K562 (cell line): Measurements from ENCODE around the gene CFAP97D1. TPM values are rescaled to one million over a fixed set of nuclear protein-coding genes. Genes with fewer than 3 reads are reported as not detected.
A peak's percentile ranks its signal among the peaks of the same experiment; 100 is the strongest.

Experiments used
- ATAC-seq: fragments of 200-7000 bp; cut with Tn5 transposase; 3 replicates; pipeline ENCODE4 v1.9.1; 2020; ENCODE audit warnings: moderate library complexity
- BruUV-seq: library from RNA; stranded (reverse); fragments of 400-500 nt; replicated peaks from 2 replicates; lab custom pipeline; 2021; lab: Mats Ljungman, UMichigan
- CTCF ChIA-PET: fragments of 300-600 bp; formaldehyde crosslinking; extraction: SDS; loops from one replicate; lab custom pipeline; 2021; ENCODE audit warnings: low intra/inter-chr PET ratio; lab: Yijun Ruan, JAX
- POLR2A ChIA-PET: fragments of 300-600, 350-650 bp; sonication (Branson Sonifier 250); formaldehyde crosslinking; extraction: SDS; loops from one replicate; lab custom pipeline; 2021; ENCODE audit warnings: antibody characterized with exemption, inconsistent platforms; lab: Yijun Ruan, JAX
- DNase-seq, 4 experiments: peaks; one replicate each; pipeline versions ENCODE4 v3.0.0 to v3.0.0-alpha.2; 2011 to 2018; ENCODE audit warnings: low spot score in 3 of 4, mixed read lengths in 3 of 4; ENCODE audit errors: extremely low read depth in 1 of 4
- FAIRE-seq: peaks from 2 replicates; lab custom pipeline; 2011; peaks lifted over from hg19 to GRCh38; lab: Jason Lieb, UNC
- H2AFZ ChIP-seq: 2 replicates; pipeline ENCODE4 v1.6.0; 2011; ENCODE audit warnings: low read depth, low read length, control low read depth, inconsistent platforms
- H3K27ac ChIP-seq: fragments of 200-600 bp; 3 replicates; pipeline ENCODE4 v1.8.0; 2011; ENCODE audit warnings: low read depth, mild to moderate bottlenecking, control low read depth, inconsistent platforms, low read length, moderate library complexity, mixed read lengths; ENCODE audit errors: extremely low read depth
- H3K27me3 ChIP-seq, 2 experiments: fragments of 300-600 bp in 1 of 2; 2 replicates in 1 of 2; 3 replicates in 1 of 2; pipeline versions ENCODE4 v1.6.0 to v1.8.0; 2011; ENCODE audit warnings: inconsistent platforms in 2 of 2, low read length in 2 of 2, mild to moderate bottlenecking in 1 of 2, mixed read lengths in 1 of 2, moderate library complexity in 1 of 2; ENCODE audit not compliant: control insufficient read depth in 2 of 2, insufficient read depth in 2 of 2
- H3K36me3 ChIP-seq: fragments of 300-600 bp; 3 replicates; pipeline ENCODE4 v1.8.0; 2011; ENCODE audit warnings: mild to moderate bottlenecking, low read length, inconsistent platforms; ENCODE audit not compliant: control insufficient read depth, insufficient read depth
- H3K4me1 ChIP-seq, 2 experiments: fragments of 200-600 bp in 1 of 2; replicated peaks in 1 of 2; 2 replicates in 1 of 2; 3 replicates in 1 of 2; pipeline versions ENCODE4 v1.5.1 to v1.8.0; 2011; ENCODE audit warnings: inconsistent platforms in 2 of 2, low read length in 2 of 2, mild to moderate bottlenecking in 1 of 2, mixed read lengths in 1 of 2, moderate library complexity in 1 of 2; ENCODE audit not compliant: control insufficient read depth in 2 of 2, insufficient read depth in 2 of 2
- H3K4me2 ChIP-seq: 2 replicates; pipeline ENCODE4 v1.6.1; 2011; ENCODE audit warnings: low read length, control low read depth, inconsistent platforms, mixed read lengths; ENCODE audit not compliant: insufficient read depth
- H3K4me3 ChIP-seq: fragments of 200-600 bp; sonication (generic), shearing (Covaris generic); 2 replicates; pipeline ENCODE4 v1.5.1; 2016; ENCODE audit warnings: control low read depth, inconsistent platforms
- H3K79me2 ChIP-seq: fragments of 200-600 bp; 3 replicates; pipeline ENCODE4 v1.8.0; 2011; ENCODE audit warnings: low read length, inconsistent platforms; ENCODE audit not compliant: control insufficient read depth, insufficient read depth
- H3K9ac ChIP-seq, 2 experiments: 2 replicates each; pipeline versions ENCODE4 v1.6.0 to v1.6.1; 2011; ENCODE audit warnings: low read depth in 2 of 2, low read length in 2 of 2, control low read depth in 1 of 2, inconsistent platforms in 1 of 2, mild to moderate bottlenecking in 1 of 2, mixed read lengths in 1 of 2; ENCODE audit not compliant: insufficient read depth in 1 of 2
- H3K9me1 ChIP-seq: one replicate; pipeline ENCODE4 v1.6.0; 2011; ENCODE audit warnings: inconsistent platforms, mild to moderate bottlenecking, low read length, moderate library complexity; ENCODE audit not compliant: control insufficient read depth, insufficient read depth
- H3K9me3 ChIP-seq: replicated peaks from 2 replicates; pipeline ENCODE4 v1.5.1; 2011; ENCODE audit warnings: low read depth, low read length, inconsistent platforms; ENCODE audit not compliant: control insufficient read depth, insufficient read depth
- H4K20me1 ChIP-seq: replicated peaks from 2 replicates; pipeline ENCODE4 v1.6.1; 2011; ENCODE audit warnings: low read length, inconsistent platforms, mixed read lengths; ENCODE audit not compliant: control insufficient read depth, insufficient read depth
- BHLHE40 ChIP-seq: IDR thresholded peaks from 2 replicates; pipeline ENCODE4 v1.6.1; 2011; ENCODE audit warnings: low read length, improper control_type of control experiment
- USF2 ChIP-seq: sonication (generic); formaldehyde crosslinking; IDR thresholded peaks from 2 replicates; pipeline ENCODE4 v1.5.0; 2020; ENCODE audit warnings: missing genetic modification reagents
- ZNF785 ChIP-seq: fragments of 250-450 bp; sonication (Bioruptor Pico); IDR thresholded peaks from 2 replicates; pipeline ENCODE4 v1.4.0; 2020; ENCODE audit warnings: mild to moderate bottlenecking
- WGBS: fragments of 100-300 bp; shearing (Covaris generic); methylation state at CpG from one replicate; pipeline ENCODE4 v1.1.6; 2016; ENCODE audit warnings: low coverage, mixed read lengths; ENCODE audit not compliant: insufficient coverage; ENCODE audit errors: missing lambda C conversion rate; 5-methylcytosine and 5-hydroxymethylcytosine counted together
- in situ Hi-C: fragments of 300-500 bp; cut with MboI; formaldehyde crosslinking; loops from 4 replicates; pipeline ENCODE4 v1.15.0; 2018; ENCODE audit warnings: inconsistent platforms, mixed read lengths
- intact Hi-C: fragments of 100-400 bp; cut with micrococcal nuclease; formaldehyde crosslinking; loops from 2 replicates; pipeline ENCODE4 v1.14.2; 2022
- polyA plus RNA-seq, 8 experiments: library from polyadenylated mRNA; depleted of rRNA in 4 of 8; stranded (reverse) in 5 of 8; unstranded in 3 of 8; fragments of >200 nt; fragmentation: Nextera tagmentation in 2 of 8; fragmentation: Illumina TruSeq in 1 of 8; extraction: Ambion mirVana in 2 of 8; extraction: Trizol in 1 of 8; gene quantifications; 2 replicates each; pipeline versions ENCODE4 v1.2.1 to v1.2.3, GENCODE V29; 2011 to 2014; ENCODE audit warnings: inconsistent platforms in 1 of 8, missing spikeins in 1 of 8
- total RNA-seq, 7 experiments: library from RNA; depleted of rRNA in 6 of 7; stranded (reverse); fragments of >200 nt in 6 of 7; fragmentation: Illumina TruSeq in 2 of 7; extraction: Trizol in 2 of 7; gene quantifications; 2 replicates each; pipeline versions ENCODE4 v1.2.1 to v1.2.3, GENCODE V29; 2011 to 2021; ENCODE audit warnings: low replicate concordance in 1 of 7

CFAP97D1 gene
- total and polyA plus RNA-seq, 9 of the 15 experiments (the other 6 are each of a cell fraction or from before 2014, with no cell fraction given) = not detected

- no peak for TF ChIP-seq USF2
- TF ChIP-seq, all 486 proteins: peak for 0
These were observed 12.5 kb upstream of the CFAP97D1 start (continued) for GRCh38 chr17:43767713-43768059.

GRCh38 chr17:43768382-43768781 lies 11.9 kb upstream of the CFAP97D1 start:
- TF ChIP-seq ZNF785 (CRISPR knock-in tag) = no peak
- TF ChIP-seq BHLHE40 = 0 out of 2 replicates have a peak, but pooled peaks have one; percentile 11
- WGBS = 21% methylated on average over 8 of the region's 9 CpGs
- no peak for FAIRE-seq

More at GRCh38 chr17:43768382-43768781, 11.9 kb upstream of the CFAP97D1 start:
- ChIA-PET POLR2A (no interaction called here), CTCF (interaction anchor here (1.9 kb wide), 1 partner anchor 73 kb away, joined by 5 read pairs; no protein-coding TSS in a partner anchor)
- Histone ChIP-seq H3K4me3 (no peak overlapping the region), H3K9me1 (no peaks in the 10 kb centered on the region), H3K79me2 (no peaks in the 10 kb centered on the region), H3K4me1 (peaks cover 0 to 3% of the 10 kb centered on the region in 2 experiments; a peak in 3 of 5 replicates), H3K36me3 (peaks cover 19% of the 10 kb centered on the region; the same call in 2 of the 3 replicates), H3K9ac (no peak overlapping the region), H3K27ac (no peak overlapping the region), H3K4me2 (no peak overlapping the region), H4K20me1 (peaks cover 5% of the 10 kb centered on the region; the same call in 1 of the 2 replicates), H3K27me3 (peaks cover 0 to 6% of the 10 kb centered on the region in 2 experiments; a peak in 1 of 5 replicates), H3K9me3 (no peaks in the 10 kb centered on the region), H2AFZ (no peak overlapping the region)
- peak in 1 of 4 experiments; percentile 10 for DNase-seq
- no TSS peak for BruUV-seq
- peak; percentile 28; the same call in 1 of the 3 replicates for ATAC-seq
- in situ Hi-C loops (no loop called here), intact Hi-C loops (no loop called here)
